ENCODE results near the gene TNFSF12.
"Not testable (repeated sequence)": the region's sequence is repeated elsewhere in the genome, so short reads cannot be mapped to it uniquely, and the experiment has no call there.

TNFSF12 gene

GRCh38 chr17:7589204-7589868 is 40.5 kb downstream of the TNFSF12 start:
- peak; percentile 83 for DNase-seq

- no peak for DNase-seq
These were observed 41.2 kb downstream of the TNFSF12 start, which contains the start of gene SOX15 for GRCh38 chr17:7589891-7590691. Gene SOX15, minus strand, starts transcription at chr17:7590094. Its CDS starts 418 bp downstream, at chr17:7589676.

- DNase-seq: peak; percentile 63
These were observed 41.9 kb downstream of the TNFSF12 start for GRCh38 chr17:7590743-7591142.

GRCh38 chr17:7591596-7591995 is 42.7 kb downstream of the TNFSF12 start:
- DNase-seq: no peak

GRCh38 chr17:7592422-7593021 is 43.7 kb downstream of the TNFSF12 start:
- no peak for DNase-seq

GRCh38 chr17:7593296-7593695 is 44.4 kb downstream of the TNFSF12 start:
- DNase-seq: no peak

GRCh38 chr17:7597561-7597960 is 48.7 kb downstream of the TNFSF12 start:
- DNase-seq: not testable (repeated sequence)

GRCh38 chr17:7606280-7606679 is 57.4 kb downstream of the TNFSF12 start:
- no peak for DNase-seq

Data from fibroblast of skin of right biceps (primary cell).